HL-60 (cell line): ENCODE measurements around the gene ELAVL3.

Source experiments
- CTCF ChIP-seq: IDR thresholded peaks from one replicate; pipeline ENCODE4 v1.5.1; 2011; ENCODE audit warnings: low read length, control low read depth, inconsistent platforms; ENCODE audit not compliant: insufficient read depth
- GABPA ChIP-seq: IDR thresholded peaks from 2 replicates; pipeline ENCODE4 v1.6.1; 2012; ENCODE audit warnings: low read depth
- POLR2AphosphoS5 ChIP-seq: IDR thresholded peaks from 2 replicates; pipeline ENCODE4 v1.6.1; 2012; ENCODE audit warnings: low read depth
- REST ChIP-seq: IDR thresholded peaks from 2 replicates; pipeline ENCODE4 v1.6.1; 2012; ENCODE audit warnings: low read depth; ENCODE audit not compliant: insufficient replicate concordance
- SPI1 ChIP-seq: IDR thresholded peaks from 2 replicates; pipeline ENCODE4 v1.6.1; 2012; ENCODE audit warnings: low read depth, mild to moderate bottlenecking, borderline replicate concordance

GRCh38 chr19:11451871-11452619, 28.8 kb downstream of the ELAVL3 start:
- TF ChIP-seq POLR2AphosphoS5 = no peak
- TF ChIP-seq CTCF = no peak
- TF ChIP-seq REST = no peak
- TF ChIP-seq SPI1 = no peak
- no peak for TF ChIP-seq GABPA
